Astrocyte (in vitro differentiated cells and primary cell): ENCODE data around the gene POLR3B. TPM values are rescaled to one million over a fixed set of nuclear protein-coding genes. Genes with fewer than 3 reads are reported as not detected.
"Not testable (repeated sequence)": the region's sequence is repeated elsewhere in the genome, so short reads cannot be mapped to it uniquely, and the experiment has no call there.

Source experiments
- DNase-seq: peaks from one replicate; pipeline ENCODE4 v3.0.0-alpha.2; 2010; ENCODE audit warnings: low read depth
- FAIRE-seq: peaks from 2 replicates; lab custom pipeline; 2011; peaks lifted over from hg19 to GRCh38; lab: Jason Lieb, UNC
- H2AFZ ChIP-seq: 2 replicates; pipeline ENCODE4 v1.6.0; 2012; ENCODE audit warnings: low read depth, low read length, inconsistent platforms
- H3K27ac ChIP-seq: 2 replicates; pipeline ENCODE4 v1.5.1; 2011; ENCODE audit warnings: low read depth, low read length, inconsistent platforms
- H3K27me3 ChIP-seq: 2 replicates; pipeline ENCODE4 v1.6.0; 2011; ENCODE audit warnings: low read length, inconsistent platforms; ENCODE audit not compliant: insufficient read depth
- H3K36me3 ChIP-seq: 2 replicates; pipeline ENCODE4 v1.5.1; 2011; ENCODE audit warnings: low read length, inconsistent platforms; ENCODE audit not compliant: insufficient read depth
- H3K4me1 ChIP-seq: 2 replicates; pipeline ENCODE4 v1.5.1; 2011; ENCODE audit warnings: low read length, inconsistent platforms; ENCODE audit not compliant: insufficient read depth
- H3K4me2 ChIP-seq: 2 replicates; pipeline ENCODE4 v1.6.0; 2012; ENCODE audit warnings: low read length, inconsistent platforms
- H3K4me3 ChIP-seq: 2 replicates; pipeline ENCODE4 v1.5.1; 2011; ENCODE audit warnings: low read depth, mild to moderate bottlenecking, low read length, inconsistent platforms; ENCODE audit not compliant: insufficient read depth
- H3K79me2 ChIP-seq: 2 replicates; pipeline ENCODE4 v1.6.0; 2012; ENCODE audit warnings: mild to moderate bottlenecking, low read length, inconsistent platforms; ENCODE audit not compliant: insufficient read depth
- H3K9ac ChIP-seq: 2 replicates; pipeline ENCODE4 v1.6.0; 2012; ENCODE audit warnings: mild to moderate bottlenecking, low read length, inconsistent platforms
- H3K9me3 ChIP-seq: 2 replicates; pipeline ENCODE4 v1.5.1; 2012; ENCODE audit warnings: low read depth, mild to moderate bottlenecking, low read length, inconsistent platforms; ENCODE audit not compliant: insufficient read depth
- H4K20me1 ChIP-seq: 2 replicates; pipeline ENCODE4 v1.6.0; 2012; ENCODE audit warnings: low read length, inconsistent platforms; ENCODE audit not compliant: insufficient read depth
- H3K27ac Mint-ChIP-seq: one replicate; pipeline ENCODE4 v1.8.0; 2021; ENCODE audit warnings: mild to moderate bottlenecking, mixed read lengths; ENCODE audit not compliant: unreplicated experiment
- H3K27me3 Mint-ChIP-seq: one replicate; pipeline ENCODE4 v1.8.0; 2021; ENCODE audit warnings: low read depth, mixed read lengths; ENCODE audit not compliant: unreplicated experiment
- H3K36me3 Mint-ChIP-seq: one replicate; pipeline ENCODE4 v1.8.0; 2021; ENCODE audit warnings: low read depth, mixed read lengths; ENCODE audit not compliant: unreplicated experiment
- H3K4me1 Mint-ChIP-seq: one replicate; pipeline ENCODE4 v1.8.0; 2021; ENCODE audit warnings: low read depth, mixed read lengths; ENCODE audit not compliant: unreplicated experiment
- H3K4me3 Mint-ChIP-seq: one replicate; pipeline ENCODE4 v1.8.0; 2021; ENCODE audit warnings: mild to moderate bottlenecking, moderate library complexity, mixed read lengths; ENCODE audit not compliant: unreplicated experiment
- H3K9me3 Mint-ChIP-seq: one replicate; pipeline ENCODE4 v1.8.0; 2021; ENCODE audit warnings: mild to moderate bottlenecking, mixed read lengths; ENCODE audit not compliant: unreplicated experiment
- EZH2 ChIP-seq: IDR thresholded peaks from 2 replicates; pipeline ENCODE4 v1.6.1; 2012; ENCODE audit warnings: mild to moderate bottlenecking, low read length, inconsistent platforms; ENCODE audit not compliant: insufficient read depth
- total RNA-seq: library from RNA; stranded (reverse); gene quantifications from 2 replicates; pipeline ENCODE4 v1.2.1, GENCODE V29; 2021
- TF ChIP-seq, protein P1 (sequence below): IDR thresholded peaks from 2 replicates; pipeline ENCODE4 v1.5.1; 2011; ENCODE audit warnings: low read depth, mild to moderate bottlenecking, inconsistent platforms, low read length, moderate library complexity; ENCODE audit not compliant: insufficient read depth

POLR3B gene
- total RNA-seq, 1 donor from 2014 or later: 10.9 TPM

DNA sequence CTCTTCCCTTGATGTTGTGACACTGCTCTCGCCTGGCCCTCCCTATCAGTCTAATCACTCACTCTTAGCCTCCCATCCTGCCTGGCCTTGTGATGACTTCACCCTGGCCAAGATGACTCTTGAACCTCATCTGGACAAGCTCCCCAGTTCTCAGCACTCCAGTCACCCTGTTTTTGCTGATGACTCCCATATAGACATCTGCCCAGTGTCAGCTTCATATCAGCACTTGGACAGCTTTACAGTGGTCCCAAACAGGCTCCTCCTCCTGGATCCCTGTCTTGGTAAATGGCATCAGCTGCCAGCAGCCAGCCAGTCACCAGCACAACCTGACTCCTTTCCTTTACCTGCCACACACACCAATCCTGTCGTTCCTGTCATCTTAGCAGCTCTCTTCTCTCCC lies 104.2 kb downstream of the POLR3B start:
- no peak for FAIRE-seq
- H3K9me3 Mint-ChIP-seq: peaks cover 11% of the 10 kb centered on the region
- Histone ChIP-seq H4K20me1 (no peaks in the 10 kb centered on the region), H3K36me3 (peaks cover 13% of the 10 kb centered on the region), H2AFZ (no peak overlapping the region), H3K4me3 (no peak overlapping the region), H3K27me3 (no peaks in the 10 kb centered on the region), H3K9ac (no peak overlapping the region), H3K79me2 (no peaks in the 10 kb centered on the region), H3K4me2 (no peak overlapping the region), H3K27ac (no peak overlapping the region), H3K4me1 (no peaks in the 10 kb centered on the region), H3K9me3 (no peaks in the 10 kb centered on the region)
- no peaks in the 10 kb centered on the region for H3K4me1 Mint-ChIP-seq
- H3K27ac Mint-ChIP-seq: no peak overlapping the region
- no peak for DNase-seq
- H3K4me3 Mint-ChIP-seq: no peak overlapping the region
- no peaks in the 10 kb centered on the region for H3K27me3 Mint-ChIP-seq
- peaks cover 25% of the 10 kb centered on the region for H3K36me3 Mint-ChIP-seq
- TF ChIP-seq, protein P1, sequence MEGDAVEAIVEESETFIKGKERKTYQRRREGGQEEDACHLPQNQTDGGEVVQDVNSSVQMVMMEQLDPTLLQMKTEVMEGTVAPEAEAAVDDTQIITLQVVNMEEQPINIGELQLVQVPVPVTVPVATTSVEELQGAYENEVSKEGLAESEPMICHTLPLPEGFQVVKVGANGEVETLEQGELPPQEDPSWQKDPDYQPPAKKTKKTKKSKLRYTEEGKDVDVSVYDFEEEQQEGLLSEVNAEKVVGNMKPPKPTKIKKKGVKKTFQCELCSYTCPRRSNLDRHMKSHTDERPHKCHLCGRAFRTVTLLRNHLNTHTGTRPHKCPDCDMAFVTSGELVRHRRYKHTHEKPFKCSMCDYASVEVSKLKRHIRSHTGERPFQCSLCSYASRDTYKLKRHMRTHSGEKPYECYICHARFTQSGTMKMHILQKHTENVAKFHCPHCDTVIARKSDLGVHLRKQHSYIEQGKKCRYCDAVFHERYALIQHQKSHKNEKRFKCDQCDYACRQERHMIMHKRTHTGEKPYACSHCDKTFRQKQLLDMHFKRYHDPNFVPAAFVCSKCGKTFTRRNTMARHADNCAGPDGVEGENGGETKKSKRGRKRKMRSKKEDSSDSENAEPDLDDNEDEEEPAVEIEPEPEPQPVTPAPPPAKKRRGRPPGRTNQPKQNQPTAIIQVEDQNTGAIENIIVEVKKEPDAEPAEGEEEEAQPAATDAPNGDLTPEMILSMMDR: no peak
- TF ChIP-seq EZH2: no peak

DNA sequence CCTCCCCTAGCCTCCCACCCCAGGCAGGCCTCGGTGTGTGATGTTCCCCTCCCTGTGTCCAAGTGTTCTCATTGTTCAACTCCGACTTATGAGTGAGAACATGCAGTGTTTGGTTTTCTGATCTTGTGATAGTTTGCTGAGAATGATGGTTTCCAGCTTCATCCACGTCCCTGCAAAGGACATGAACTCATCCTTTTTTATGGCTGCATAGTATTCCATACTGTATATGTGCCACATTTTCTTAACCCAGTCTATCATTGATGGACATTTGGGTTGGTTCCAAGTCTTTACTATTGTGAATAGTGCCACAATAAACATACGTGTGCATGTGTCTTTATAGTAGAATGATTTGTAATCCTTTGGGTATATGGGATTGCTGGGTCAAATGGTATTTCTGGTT lies 108.1 kb downstream of the POLR3B start:
- not testable (repeated sequence) for H3K27ac Mint-ChIP-seq, H2AFZ ChIP-seq, H3K4me3 ChIP-seq, H3K36me3 ChIP-seq, H3K4me1 Mint-ChIP-seq, H3K4me2 ChIP-seq, H3K4me1 ChIP-seq, H3K79me2 ChIP-seq, H3K27ac ChIP-seq, H3K9ac ChIP-seq, DNase-seq, H3K27me3 ChIP-seq, H3K27me3 Mint-ChIP-seq, FAIRE-seq, H4K20me1 ChIP-seq, H3K9me3 ChIP-seq, H3K4me3 Mint-ChIP-seq
- Mint-ChIP-seq H3K36me3 (peaks cover 33% of the 10 kb centered on the region), H3K9me3 (peaks cover 12% of the 10 kb centered on the region)

DNA sequence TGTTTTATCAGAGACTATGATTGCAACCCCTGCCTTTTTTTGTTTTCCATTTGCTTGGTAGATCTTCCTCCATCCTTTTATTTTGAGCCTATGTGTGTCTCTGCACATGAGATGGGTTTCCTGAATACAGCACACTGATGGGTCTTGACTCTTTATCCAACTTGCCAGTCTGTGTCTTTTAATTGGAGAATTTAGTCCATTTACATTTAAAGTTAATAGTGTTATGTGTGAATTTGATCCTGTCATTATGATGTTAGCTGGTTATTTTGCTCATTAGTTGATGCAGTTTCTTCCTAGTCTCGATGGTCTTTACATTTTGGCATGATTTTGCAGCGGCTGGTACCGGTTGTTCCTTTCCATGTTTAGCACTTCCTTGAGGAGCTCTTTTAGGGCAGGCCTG lies 118.1 kb downstream of the POLR3B start:
- not testable (repeated sequence) for H3K27ac ChIP-seq, H2AFZ ChIP-seq, H3K4me3 ChIP-seq, H3K9me3 Mint-ChIP-seq, H3K9me3 ChIP-seq, H3K4me2 ChIP-seq, H3K36me3 ChIP-seq, H3K27me3 ChIP-seq, H3K4me3 Mint-ChIP-seq, H3K9ac ChIP-seq, H4K20me1 ChIP-seq, H3K4me1 Mint-ChIP-seq, H3K4me1 ChIP-seq, DNase-seq, H3K27me3 Mint-ChIP-seq, H3K79me2 ChIP-seq, FAIRE-seq, H3K36me3 Mint-ChIP-seq, H3K27ac Mint-ChIP-seq

DNA sequence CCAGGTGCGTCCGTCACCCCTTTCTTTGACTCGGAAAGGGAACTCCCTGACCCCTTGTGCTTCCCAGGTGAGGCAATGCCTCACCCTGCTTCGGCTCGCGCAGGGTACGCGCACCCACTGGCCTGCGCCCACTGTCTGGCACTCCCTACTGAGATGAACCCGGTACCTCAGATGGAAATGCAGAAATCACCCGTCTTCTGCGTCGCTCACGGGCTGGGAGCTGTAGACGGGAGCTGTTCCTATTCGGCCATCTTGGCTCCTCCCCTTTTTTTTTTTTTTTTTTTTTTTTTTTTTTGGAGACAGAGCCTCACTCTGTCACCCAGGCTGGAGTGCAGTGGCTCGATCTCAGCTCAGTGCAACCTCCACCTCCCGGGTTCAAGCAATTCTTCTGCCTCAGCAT lies 120.1 kb downstream of the POLR3B start:
- not testable (repeated sequence) for H3K9me3 ChIP-seq, H3K9ac ChIP-seq, H3K4me1 Mint-ChIP-seq, H3K4me3 ChIP-seq, H3K36me3 ChIP-seq, FAIRE-seq, DNase-seq, H3K9me3 Mint-ChIP-seq, H2AFZ ChIP-seq, H3K36me3 Mint-ChIP-seq, H3K27me3 ChIP-seq, H4K20me1 ChIP-seq, H3K27me3 Mint-ChIP-seq, H3K4me2 ChIP-seq, H3K4me3 Mint-ChIP-seq, H3K4me1 ChIP-seq, H3K27ac ChIP-seq, H3K79me2 ChIP-seq, H3K27ac Mint-ChIP-seq
